DND-41 (cell line): ENCODE results near the gene FARP2.

ENCODE experiments used
- ATAC-seq: fragments of 200-7000 bp; cut with Tn5 transposase; 3 replicates; pipeline ENCODE4 v1.9.1; 2021; ENCODE audit warnings: low read depth; ENCODE audit not compliant: insufficient read depth
- DNase-seq: peaks from one replicate; pipeline ENCODE4 v3.0.0-alpha.2; 2020
- H2AFZ ChIP-seq: 2 replicates; pipeline ENCODE4 v1.6.0; 2012; ENCODE audit warnings: low read depth, low read length
- H3K27ac ChIP-seq: 2 replicates; pipeline ENCODE4 v1.5.1; 2012; ENCODE audit warnings: low read length, inconsistent platforms
- H3K27me3 ChIP-seq: fragments of 200-600 bp; sonication (generic); 2 replicates; pipeline ENCODE4 v1.6.0; 2012; ENCODE audit warnings: low read length, mild to moderate bottlenecking, inconsistent platforms; ENCODE audit not compliant: insufficient read depth, poor library complexity
- H3K36me3 ChIP-seq: 2 replicates; pipeline ENCODE4 v1.5.1; 2012; ENCODE audit warnings: low read length, inconsistent platforms; ENCODE audit not compliant: insufficient read depth
- H3K4me1 ChIP-seq: 2 replicates; pipeline ENCODE4 v1.5.1; 2012; ENCODE audit warnings: mild to moderate bottlenecking, low read length; ENCODE audit not compliant: insufficient read depth
- H3K4me2 ChIP-seq: 2 replicates; pipeline ENCODE4 v1.6.0; 2012; ENCODE audit warnings: mild to moderate bottlenecking, moderate library complexity, low read length, inconsistent platforms; ENCODE audit not compliant: insufficient read depth
- H3K4me3 ChIP-seq, 2 experiments: fragments of 200-600 bp in 1 of 2; shearing (Covaris generic) in 1 of 2; 2 replicates each; pipeline ENCODE4 v1.5.1; 2012 to 2016; ENCODE audit warnings: inconsistent platforms in 2 of 2, low read length in 2 of 2, mild to moderate bottlenecking in 2 of 2, low read depth in 1 of 2, moderate library complexity in 1 of 2
- H3K79me2 ChIP-seq: 2 replicates; pipeline ENCODE4 v1.6.0; 2012; ENCODE audit warnings: low read length, inconsistent platforms; ENCODE audit not compliant: insufficient read depth
- H3K9ac ChIP-seq: 2 replicates; pipeline ENCODE4 v1.6.0; 2012; ENCODE audit warnings: low read depth, mild to moderate bottlenecking, inconsistent platforms, low read length, moderate library complexity
- H3K9me3 ChIP-seq: 2 replicates; pipeline ENCODE4 v1.5.1; 2012; ENCODE audit warnings: low read length, moderate library complexity, mild to moderate bottlenecking, inconsistent platforms; ENCODE audit not compliant: insufficient read depth, severe bottlenecking
- H4K20me1 ChIP-seq: 2 replicates; pipeline ENCODE4 v1.6.0; 2012; ENCODE audit warnings: low read length; ENCODE audit not compliant: insufficient read depth
- CTCF ChIP-seq: IDR thresholded peaks from 2 replicates; pipeline ENCODE4 v1.5.1; 2012; ENCODE audit warnings: borderline replicate concordance, low read length, moderate library complexity, mild to moderate bottlenecking; ENCODE audit not compliant: poor library complexity, severe bottlenecking; ENCODE audit errors: extremely low read depth
- EZH2 ChIP-seq: IDR thresholded peaks from 3 replicates; pipeline ENCODE4 v1.6.1; 2012; ENCODE audit warnings: borderline replicate concordance, low read depth, mild to moderate bottlenecking, moderate library complexity, low read length, inconsistent platforms; ENCODE audit not compliant: severe bottlenecking

Gene FARP2

DNA sequence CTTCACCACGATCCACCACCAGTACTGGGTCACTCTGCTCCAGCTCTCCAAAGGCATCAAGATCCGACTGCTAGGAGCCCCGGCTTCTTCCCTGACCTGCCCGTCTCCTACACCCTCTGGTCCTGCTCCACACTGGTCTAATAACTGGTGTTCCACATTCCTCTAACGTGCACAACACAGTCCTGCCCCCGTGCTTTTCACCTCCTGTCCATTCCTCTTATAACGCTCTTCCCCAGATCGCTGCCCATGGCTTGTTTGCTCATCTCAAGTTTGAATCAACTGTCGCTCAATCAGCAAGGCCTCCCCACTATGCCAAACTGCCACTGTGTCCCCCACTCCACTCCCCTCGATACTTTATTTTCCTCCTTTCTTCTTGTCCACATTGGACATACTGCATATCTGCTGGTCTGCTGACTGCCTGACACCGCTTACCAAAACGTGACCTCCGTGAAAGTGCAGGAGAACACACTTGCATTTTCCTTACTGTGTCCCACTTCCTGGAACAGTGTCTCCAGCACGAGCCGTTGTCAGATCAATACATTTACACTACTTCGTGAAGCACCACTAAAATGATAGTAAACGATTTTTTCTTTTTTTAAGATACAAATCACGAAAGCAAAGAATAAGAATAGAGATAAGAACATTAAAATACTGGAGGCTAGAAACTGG lies 47.1 kb upstream of the FARP2 start:
- H3K79me2 ChIP-seq, result peaks cover 100% of the 10 kb centered on the region

GRCh38 chr2:241309684-241310117 lies 46.4 kb upstream of the FARP2 start:
- Histone ChIP-seq H3K4me1 (peaks cover 58% of the 10 kb centered on the region), H2AFZ (no peak overlapping the region), H3K4me3 (no peak overlapping the region), H3K9me3 (no peaks in the 10 kb centered on the region), H3K4me2 (peak overlapping the region; percentile 40; the same call in 1 of the 2 replicates), H3K27ac (peak overlapping the region; percentile 64), H3K79me2 (peaks cover 100% of the 10 kb centered on the region), H3K27me3 (no peaks in the 10 kb centered on the region), H3K36me3 (peaks cover 12% of the 10 kb centered on the region), H3K9ac (0 out of 2 replicates have a peak overlapping the region, but pooled peaks have one; percentile 18), H4K20me1 (peaks cover 54% of the 10 kb centered on the region)
- TF ChIP-seq CTCF, result no peak
- no peak for TF ChIP-seq EZH2
- DNase-seq (peak; percentile 81), ATAC-seq (peak; percentile 99)

More for the DNA sequence above, 47.1 kb upstream of the FARP2 start:
- TF ChIP-seq CTCF (no peak), EZH2 (no peak)
- H3K9me3 ChIP-seq, result no peaks in the 10 kb centered on the region
- H4K20me1 ChIP-seq, result peaks cover 62% of the 10 kb centered on the region
- H2AFZ ChIP-seq, result no peak overlapping the region
- no peak overlapping the region for H3K4me3 ChIP-seq
- no peak for ATAC-seq
- no peak overlapping the region for H3K4me2 ChIP-seq
- no peak overlapping the region for H3K9ac ChIP-seq
- peaks cover 51% of the 10 kb centered on the region for H3K4me1 ChIP-seq
- H3K27me3 ChIP-seq, result no peaks in the 10 kb centered on the region
- peak overlapping the region; percentile 64; the same call in 1 of the 2 replicates for H3K27ac ChIP-seq
- peaks cover 10% of the 10 kb centered on the region for H3K36me3 ChIP-seq
- no peak for DNase-seq

DNA sequence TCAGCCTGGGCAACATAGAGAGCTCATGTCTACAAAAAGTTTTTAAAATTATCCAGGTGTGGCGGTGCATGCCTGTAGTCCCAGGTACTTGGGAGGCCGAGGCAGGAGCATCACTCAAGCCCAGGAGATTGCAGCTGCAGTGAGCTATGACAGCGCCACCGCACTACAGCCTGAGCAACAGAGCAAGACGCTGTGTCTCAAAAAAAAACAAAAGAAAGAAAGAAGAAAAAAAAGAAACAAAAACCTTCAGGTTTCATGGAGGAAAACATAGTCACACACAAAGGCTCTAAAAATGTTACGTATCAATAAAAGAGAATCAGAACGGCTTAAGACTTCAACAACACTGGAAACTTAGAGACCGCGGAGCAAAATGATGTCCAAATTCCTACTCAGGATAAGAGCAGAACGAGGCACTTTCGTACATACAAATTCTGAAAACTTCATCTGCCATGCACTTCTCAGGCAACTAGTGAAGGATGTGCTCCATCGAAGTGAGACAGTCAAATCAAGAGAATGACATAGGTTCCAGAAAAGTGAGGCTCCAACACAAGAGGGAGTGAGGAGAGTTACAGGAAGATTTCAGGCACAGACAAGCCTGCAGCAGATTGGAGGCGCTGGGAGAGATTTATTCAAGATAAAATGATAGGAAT lies 45.0 kb upstream of the FARP2 start:
- no peak overlapping the region for H3K4me3 ChIP-seq
- H3K9me3 ChIP-seq, result no peaks in the 10 kb centered on the region
- H3K4me1 ChIP-seq, result peaks cover 59% of the 10 kb centered on the region
- no peak for TF ChIP-seq EZH2
- TF ChIP-seq CTCF, result no peak
- H3K9ac ChIP-seq, result no peak overlapping the region; the same call in 1 of the 2 replicates
- H2AFZ ChIP-seq, result no peak overlapping the region
- H3K79me2 ChIP-seq, result peaks cover 96% of the 10 kb centered on the region
- H3K27me3 ChIP-seq, result no peaks in the 10 kb centered on the region
- H3K27ac ChIP-seq, result no peak overlapping the region
- ATAC-seq (no peak), DNase-seq (no peak)
- H4K20me1 ChIP-seq, result peaks cover 46% of the 10 kb centered on the region
- H3K4me2 ChIP-seq, result peak overlapping the region; percentile 35
- peaks cover 14% of the 10 kb centered on the region for H3K36me3 ChIP-seq
